Effector memory CD4-positive, alpha-beta T cell (primary cell): ENCODE measurements around the gene ELK3.

ENCODE experiments used
- DNase-seq, 3 donors: peaks; one replicate each; pipeline ENCODE4 v3.0.0-alpha.2; 2020
- H3K27ac ChIP-seq: 2 replicates; pipeline ENCODE4 v1.7.0; 2013; ENCODE audit warnings: mild to moderate bottlenecking, low read length, moderate library complexity; ENCODE audit not compliant: insufficient read depth, poor library complexity, severe bottlenecking
- H3K27me3 ChIP-seq: replicated peaks from 2 replicates; pipeline ENCODE4 v1.7.0; 2013; ENCODE audit warnings: mild to moderate bottlenecking, low read length; ENCODE audit not compliant: insufficient read depth, control insufficient read depth, poor library complexity, severe bottlenecking
- H3K36me3 ChIP-seq: 2 replicates; pipeline ENCODE4 v1.7.0; 2013; ENCODE audit warnings: mild to moderate bottlenecking, low read length, moderate library complexity; ENCODE audit not compliant: control insufficient read depth, insufficient read depth
- H3K4me1 ChIP-seq: 2 replicates; pipeline ENCODE4 v1.7.0; 2013; ENCODE audit warnings: low read length, mild to moderate bottlenecking; ENCODE audit not compliant: control insufficient read depth, insufficient read depth, poor library complexity, severe bottlenecking
- H3K4me3 ChIP-seq: 2 replicates; pipeline ENCODE4 v1.7.0; 2013; ENCODE audit warnings: low read length, low read depth, mild to moderate bottlenecking; ENCODE audit not compliant: insufficient read depth, poor library complexity, severe bottlenecking
- H3K9me3 ChIP-seq: 2 replicates; pipeline ENCODE4 v1.7.0; 2013; ENCODE audit warnings: mild to moderate bottlenecking, low read length, moderate library complexity; ENCODE audit not compliant: control insufficient read depth

The ELK3 gene

GRCh38 chr12:96196781-96197180 is 2.6 kb downstream of the ELK3 start:
- Histone ChIP-seq H3K4me3 (peak overlapping the region; percentile 60), H3K27ac (peak overlapping the region; percentile 85), H3K36me3 (no peaks in the 10 kb centered on the region), H3K9me3 (no peaks in the 10 kb centered on the region), H3K27me3 (no peaks in the 10 kb centered on the region), H3K4me1 (peaks cover 36% of the 10 kb centered on the region)
- peak in 1 of 3 donors; percentile 29 for DNase-seq

- Histone ChIP-seq H3K9me3 (no peaks in the 10 kb centered on the region), H3K4me3 (peak overlapping the region; percentile 60), H3K27ac (peak overlapping the region; percentile 85), H3K27me3 (no peaks in the 10 kb centered on the region), H3K36me3 (no peaks in the 10 kb centered on the region), H3K4me1 (peaks cover 41% of the 10 kb centered on the region)
- no peak for DNase-seq
Measured at GRCh38 chr12:96197503-96198272, 3.5 kb downstream of the ELK3 start.

- DNase-seq = no peak
- H3K27me3 ChIP-seq = no peaks in the 10 kb centered on the region
- peaks cover 35% of the 10 kb centered on the region for H3K4me1 ChIP-seq
- H3K4me3 ChIP-seq = no peak overlapping the region
- H3K27ac ChIP-seq = peak overlapping the region; percentile 85
- H3K36me3 ChIP-seq = no peaks in the 10 kb centered on the region
- H3K9me3 ChIP-seq = no peaks in the 10 kb centered on the region
Measured at GRCh38 chr12:96198965-96199364, 4.8 kb downstream of the ELK3 start.

DNA sequence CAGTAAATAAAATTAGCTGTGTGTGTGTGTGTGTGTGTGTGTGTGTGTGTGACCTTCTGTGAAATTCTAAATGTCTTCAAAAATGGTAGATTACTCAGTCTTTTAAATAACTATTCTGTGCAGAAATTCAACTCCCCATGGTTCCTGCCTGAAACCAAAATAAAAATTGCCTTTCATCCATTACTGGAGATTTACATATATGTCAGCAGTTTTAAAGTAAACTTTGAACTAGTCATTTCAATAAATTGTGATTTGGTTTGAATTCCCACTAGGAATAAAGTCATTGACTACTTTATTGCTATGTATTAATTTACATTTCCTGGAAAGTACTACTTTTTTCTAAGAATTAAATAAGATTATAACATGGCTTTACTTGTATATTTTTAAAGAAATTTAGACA is 5.3 kb downstream of the ELK3 start:
- DNase-seq = no peak
- Histone ChIP-seq H3K36me3 (no peaks in the 10 kb centered on the region), H3K4me3 (no peak overlapping the region), H3K4me1 (peaks cover 35% of the 10 kb centered on the region), H3K27ac (peak overlapping the region; percentile 85), H3K27me3 (no peaks in the 10 kb centered on the region), H3K9me3 (no peaks in the 10 kb centered on the region)

GRCh38 chr12:96201272-96202227 is 7.4 kb downstream of the ELK3 start:
- H3K27ac ChIP-seq = no peak overlapping the region
- H3K27me3 ChIP-seq = no peaks in the 10 kb centered on the region
- H3K36me3 ChIP-seq = no peaks in the 10 kb centered on the region
- H3K4me1 ChIP-seq = peaks cover 46% of the 10 kb centered on the region
- no peak for DNase-seq
- H3K4me3 ChIP-seq = no peak overlapping the region
- no peaks in the 10 kb centered on the region for H3K9me3 ChIP-seq

GRCh38 chr12:96204381-96204780 is 10.2 kb downstream of the ELK3 start:
- Histone ChIP-seq H3K4me1 (peaks cover 55% of the 10 kb centered on the region), H3K27ac (peak overlapping the region; percentile 6), H3K4me3 (no peak overlapping the region), H3K9me3 (no peaks in the 10 kb centered on the region), H3K27me3 (no peaks in the 10 kb centered on the region), H3K36me3 (no peaks in the 10 kb centered on the region)
- DNase-seq = no peak

DNA sequence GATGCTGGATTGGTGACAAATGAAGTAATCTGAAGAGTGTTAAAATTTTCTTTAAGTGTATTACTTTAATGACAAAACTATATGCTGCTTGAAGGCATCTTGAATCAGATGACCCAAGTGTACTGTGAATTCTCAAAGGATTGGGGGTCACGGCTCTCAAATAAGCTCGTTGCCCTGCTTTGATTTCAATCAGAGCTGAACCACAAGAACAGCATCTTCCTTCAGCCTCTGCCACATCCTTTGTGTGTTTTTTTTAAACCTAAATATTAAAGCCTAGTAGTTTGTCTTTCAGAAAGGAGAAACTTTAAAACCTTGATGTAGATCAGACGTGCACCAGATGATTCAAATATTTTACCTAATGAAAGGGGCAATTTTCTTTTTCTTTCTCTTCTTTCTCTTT is 11.7 kb downstream of the ELK3 start:
- H3K27ac ChIP-seq = peak overlapping the region; percentile 36
- H3K4me1 ChIP-seq = peaks cover 67% of the 10 kb centered on the region
- no peak overlapping the region for H3K4me3 ChIP-seq
- no peak for DNase-seq
- no peaks in the 10 kb centered on the region for H3K36me3 ChIP-seq
- no peaks in the 10 kb centered on the region for H3K27me3 ChIP-seq
- H3K9me3 ChIP-seq = no peaks in the 10 kb centered on the region

- H3K27ac ChIP-seq = peak overlapping the region; percentile 36
- H3K4me3 ChIP-seq = peak overlapping the region; percentile 9
- no peak for DNase-seq
- no peaks in the 10 kb centered on the region for H3K27me3 ChIP-seq
- H3K4me1 ChIP-seq = peaks cover 74% of the 10 kb centered on the region
- no peaks in the 10 kb centered on the region for H3K9me3 ChIP-seq
- H3K36me3 ChIP-seq = no peaks in the 10 kb centered on the region
Measured at GRCh38 chr12:96206936-96207662, 12.9 kb downstream of the ELK3 start.

DNA sequence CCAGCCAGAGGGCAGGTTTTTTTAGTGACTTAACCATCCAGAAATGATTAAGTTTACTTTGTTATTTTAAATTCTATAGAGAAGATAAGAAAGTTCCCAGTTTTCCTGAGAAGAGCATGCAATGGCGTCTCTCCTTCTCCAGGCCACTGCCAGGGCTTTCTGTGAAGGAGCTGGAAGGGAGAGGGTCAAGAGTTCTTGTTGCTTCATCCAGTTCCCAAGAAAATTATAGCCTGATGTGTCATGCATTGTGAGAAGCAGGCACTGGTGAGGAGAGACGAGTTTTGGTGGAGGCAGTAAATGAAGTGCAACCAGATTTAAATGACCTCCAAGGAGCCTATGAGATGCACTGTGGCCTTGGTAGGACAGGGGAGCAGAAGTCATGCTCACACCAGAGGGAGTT is 14.2 kb downstream of the ELK3 start:
- Histone ChIP-seq H3K27ac (peak overlapping the region; percentile 47), H3K4me3 (no peak overlapping the region), H3K36me3 (no peaks in the 10 kb centered on the region), H3K27me3 (no peaks in the 10 kb centered on the region), H3K4me1 (peaks cover 83% of the 10 kb centered on the region), H3K9me3 (no peaks in the 10 kb centered on the region)
- no peak for DNase-seq
